SKM-1 treated with dmso at 0.1 percent for 144 hours (cell line): ENCODE measurements around the gene EIF4E.
A peak's percentile ranks its signal among the peaks of the same experiment; 100 is the strongest.
"Not testable (repeated sequence)": the region's sequence is repeated elsewhere in the genome, so short reads cannot be mapped to it uniquely, and the experiment has no call there.

ENCODE experiments used
- DNase-seq: peaks from one replicate; lab custom pipeline; 2025; ENCODE audit not compliant: unreplicated experiment; lab: John Stamatoyannopoulos, UW

EIF4E gene

GRCh38 chr4:98928505-98929340 is at the start of gene EIF4E:
Gene EIF4E (minus strand): TSS chr4:98929133. CDS start chr4:98929112, 21 bp downstream.
- peak; percentile 98 for DNase-seq

GRCh38 chr4:98977557-98977956 is 48.6 kb upstream of the EIF4E start:
- no peak for DNase-seq

GRCh38 chr4:98976716-98977115 is 47.8 kb upstream of the EIF4E start:
- no peak for DNase-seq

- peak; percentile 47 for DNase-seq
Observed at GRCh38 chr4:98969878-98970785, 41.2 kb upstream of the EIF4E start.

- no peak for DNase-seq
Observed at GRCh38 chr4:98967786-98968329, 38.9 kb upstream of the EIF4E start.

GRCh38 chr4:98966926-98967325 is 38.0 kb upstream of the EIF4E start:
- no peak for DNase-seq

- no peak for DNase-seq
Observed at GRCh38 chr4:98963538-98964433, 34.9 kb upstream of the EIF4E start.

GRCh38 chr4:98961770-98962169 is 32.8 kb upstream of the EIF4E start:
- no peak for DNase-seq

- no peak for DNase-seq
Observed at GRCh38 chr4:98959411-98959810, 30.5 kb upstream of the EIF4E start.

- no peak for DNase-seq
Observed at GRCh38 chr4:98958065-98958464, 29.1 kb upstream of the EIF4E start.

GRCh38 chr4:98955229-98955628 is 26.3 kb upstream of the EIF4E start:
- no peak for DNase-seq

GRCh38 chr4:98951710-98952109 is 22.8 kb upstream of the EIF4E start:
- no peak for DNase-seq

GRCh38 chr4:98950925-98951324 is 22.0 kb upstream of the EIF4E start:
- no peak for DNase-seq

GRCh38 chr4:98946359-98946758 is 17.4 kb upstream of the EIF4E start:
- DNase-seq = no peak

GRCh38 chr4:98945297-98945850 is 16.4 kb upstream of the EIF4E start:
- no peak for DNase-seq

- peak; percentile 55 for DNase-seq
Observed at GRCh38 chr4:98939892-98940298, 11.0 kb upstream of the EIF4E start.

GRCh38 chr4:98939438-98939837 is 10.5 kb upstream of the EIF4E start:
- DNase-seq = no peak

- no peak for DNase-seq
Observed at GRCh38 chr4:98937986-98938720, 9.2 kb upstream of the EIF4E start.

- DNase-seq = no peak
Observed at GRCh38 chr4:98935633-98936032, 6.7 kb upstream of the EIF4E start.

GRCh38 chr4:98934851-98935250 is 5.9 kb upstream of the EIF4E start:
- DNase-seq = not testable (repeated sequence)
